OCI-LY7 (cell line): ENCODE measurements around the gene KIF5A. TPM values are rescaled to one million over a fixed set of nuclear protein-coding genes. Genes with fewer than 3 reads are reported as not detected.
A peak's percentile ranks its signal among the peaks of the same experiment; 100 is the strongest.

Source experiments
- BruUV-seq: library from RNA; stranded (reverse); fragments of 400-500 nt; replicated peaks from 2 replicates; lab custom pipeline; 2021; lab: Mats Ljungman, UMichigan
- CTCF ChIA-PET: fragments of 300-600 bp; sonication (Branson Sonifier 250); formaldehyde crosslinking; loops from one replicate; lab custom pipeline; 2022; ENCODE audit warnings: antibody characterized with exemption; ENCODE audit not compliant: unreplicated experiment; lab: Charles Lee
- POLR2A ChIA-PET: fragments of 300-600 bp; sonication (Branson Sonifier 250); formaldehyde crosslinking; loops from one replicate; lab custom pipeline; 2022; ENCODE audit warnings: antibody characterized with exemption; lab: Charles Lee
- DNase-seq: peaks from one replicate; pipeline ENCODE4 v3.0.0-alpha.2; 2015; ENCODE audit warnings: low spot score
- H2AFZ ChIP-seq: fragments of 200-600 bp; sonication (generic), shearing (Covaris generic); 2 replicates; pipeline ENCODE4 v1.6.1; 2014; ENCODE audit warnings: mild to moderate bottlenecking, antibody characterized with exemption, low read length, moderate library complexity
- H3K27ac ChIP-seq: fragments of 200-600 bp; sonication (generic); 2 replicates; pipeline ENCODE4 v1.5.1; 2014; ENCODE audit warnings: mixed run types, low read depth, mild to moderate bottlenecking, moderate library complexity, low read length, inconsistent platforms; ENCODE audit not compliant: poor library complexity, severe bottlenecking
- H3K36me3 ChIP-seq: fragments of 200-600 bp; sonication (generic); 2 replicates; pipeline ENCODE4 v1.6.1; 2014; ENCODE audit warnings: mild to moderate bottlenecking, antibody characterized with exemption, low read length, moderate library complexity, mixed read lengths; ENCODE audit not compliant: insufficient read depth
- H3K4me1 ChIP-seq: fragments of 200-600 bp; sonication (generic); 2 replicates; pipeline ENCODE4 v1.5.1; 2014; ENCODE audit warnings: mild to moderate bottlenecking, low read length; ENCODE audit not compliant: insufficient read depth, poor library complexity, severe bottlenecking
- H3K4me2 ChIP-seq: fragments of 200-600 bp; sonication (generic); 2 replicates; pipeline ENCODE4 v1.6.1; 2014; ENCODE audit warnings: mild to moderate bottlenecking, low read length
- H3K4me3 ChIP-seq: fragments of 200-600 bp; sonication (generic); 2 replicates; pipeline ENCODE4 v1.5.1; 2014; ENCODE audit warnings: mild to moderate bottlenecking, low read depth, low read length; ENCODE audit not compliant: poor library complexity, severe bottlenecking
- H3K79me2 ChIP-seq: fragments of 200-600 bp; sonication (generic); 2 replicates; pipeline ENCODE4 v1.6.1; 2016; ENCODE audit warnings: low read depth, mild to moderate bottlenecking, low read length, moderate library complexity, mixed read lengths; ENCODE audit not compliant: insufficient read depth
- H3K9me2 ChIP-seq: fragments of 200-600 bp; sonication (generic); 2 replicates; pipeline ENCODE4 v1.6.1; 2016; ENCODE audit warnings: mild to moderate bottlenecking, low read length, mixed read lengths; ENCODE audit not compliant: insufficient read depth
- H3K9me3 ChIP-seq: fragments of 200-600 bp; sonication (generic); 2 replicates; pipeline ENCODE4 v1.6.1; 2014; ENCODE audit warnings: mild to moderate bottlenecking, mixed run types, low read length, mixed read lengths
- H4K20me1 ChIP-seq: fragments of 200-600 bp; sonication (generic); 2 replicates; pipeline ENCODE4 v1.6.1; 2014; ENCODE audit warnings: mild to moderate bottlenecking, antibody characterized with exemption, low read length, moderate library complexity, mixed read lengths; ENCODE audit not compliant: insufficient read depth
- EZH2phosphoT487 ChIP-seq: fragments of 200-600 bp; sonication (generic); IDR thresholded peaks from 2 replicates; pipeline ENCODE4 v1.6.1; 2018; ENCODE audit warnings: low read depth, borderline replicate concordance, mild to moderate bottlenecking, mixed run types, antibody characterized with exemption, low read length, moderate library complexity, mixed read lengths
- intact Hi-C: fragments of 100-400 bp; cut with micrococcal nuclease; formaldehyde crosslinking; loops from one replicate; pipeline ENCODE4 v1.10.0; 2022; ENCODE audit not compliant: unreplicated experiment
- total RNA-seq, 2 experiments: library from RNA; depleted of rRNA in 1 of 2; stranded (reverse); fragments of >200 nt in 1 of 2; shearing (Covaris generic) in 1 of 2; gene quantifications; 2 replicates each; pipeline ENCODE4 v1.2.3, GENCODE V29; 2014 to 2022
- TF ChIP-seq, protein P1 (sequence below): fragments of 200-600 bp; sonication (generic); conservative IDR thresholded peaks from 2 replicates; pipeline ENCODE4 v1.5.1; 2014; ENCODE audit warnings: mild to moderate bottlenecking, antibody characterized with exemption, low read length, moderate library complexity, mixed read lengths

Gene KIF5A
- total RNA-seq, 2 experiments from 2014 or later: 0.09 to 1.6 TPM

- no peak for TF ChIP-seq EZH2phosphoT487
- TF ChIP-seq, protein P1, sequence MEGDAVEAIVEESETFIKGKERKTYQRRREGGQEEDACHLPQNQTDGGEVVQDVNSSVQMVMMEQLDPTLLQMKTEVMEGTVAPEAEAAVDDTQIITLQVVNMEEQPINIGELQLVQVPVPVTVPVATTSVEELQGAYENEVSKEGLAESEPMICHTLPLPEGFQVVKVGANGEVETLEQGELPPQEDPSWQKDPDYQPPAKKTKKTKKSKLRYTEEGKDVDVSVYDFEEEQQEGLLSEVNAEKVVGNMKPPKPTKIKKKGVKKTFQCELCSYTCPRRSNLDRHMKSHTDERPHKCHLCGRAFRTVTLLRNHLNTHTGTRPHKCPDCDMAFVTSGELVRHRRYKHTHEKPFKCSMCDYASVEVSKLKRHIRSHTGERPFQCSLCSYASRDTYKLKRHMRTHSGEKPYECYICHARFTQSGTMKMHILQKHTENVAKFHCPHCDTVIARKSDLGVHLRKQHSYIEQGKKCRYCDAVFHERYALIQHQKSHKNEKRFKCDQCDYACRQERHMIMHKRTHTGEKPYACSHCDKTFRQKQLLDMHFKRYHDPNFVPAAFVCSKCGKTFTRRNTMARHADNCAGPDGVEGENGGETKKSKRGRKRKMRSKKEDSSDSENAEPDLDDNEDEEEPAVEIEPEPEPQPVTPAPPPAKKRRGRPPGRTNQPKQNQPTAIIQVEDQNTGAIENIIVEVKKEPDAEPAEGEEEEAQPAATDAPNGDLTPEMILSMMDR: no peak
- H3K79me2 ChIP-seq: no peaks in the 10 kb centered on the region
- DNase-seq: no peak
- ChIA-PET POLR2A (interaction anchor here (0.5 to 1.6 kb wide), 4 partner anchors 33 to 785 kb away, joined by 3 to 5 read pairs (median 3); no protein-coding TSS in a partner anchor), CTCF (interaction anchor here (0.6 kb wide), 1 partner anchor 278 kb away, joined by 3 read pairs; no protein-coding TSS in a partner anchor)
- H3K4me2 ChIP-seq: peak overlapping the region; percentile 61
- no TSS peak for BruUV-seq
- peaks cover 15% of the 10 kb centered on the region for H3K4me1 ChIP-seq
- no peaks in the 10 kb centered on the region for H3K36me3 ChIP-seq
- intact Hi-C loops: loop anchor here (2.0 kb wide), 1 partner anchor 31 kb away; no protein-coding TSS in a partner anchor
- H3K9me2 ChIP-seq: no peaks in the 10 kb centered on the region
- H2AFZ ChIP-seq: no peak overlapping the region
- H3K4me3 ChIP-seq: no peak overlapping the region
- no peaks in the 10 kb centered on the region for H3K9me3 ChIP-seq
- H3K27ac ChIP-seq: no peak overlapping the region
- no peaks in the 10 kb centered on the region for H4K20me1 ChIP-seq
These were observed 63.7 kb downstream of the KIF5A start for GRCh38 chr12:57613427-57614109.

DNA sequence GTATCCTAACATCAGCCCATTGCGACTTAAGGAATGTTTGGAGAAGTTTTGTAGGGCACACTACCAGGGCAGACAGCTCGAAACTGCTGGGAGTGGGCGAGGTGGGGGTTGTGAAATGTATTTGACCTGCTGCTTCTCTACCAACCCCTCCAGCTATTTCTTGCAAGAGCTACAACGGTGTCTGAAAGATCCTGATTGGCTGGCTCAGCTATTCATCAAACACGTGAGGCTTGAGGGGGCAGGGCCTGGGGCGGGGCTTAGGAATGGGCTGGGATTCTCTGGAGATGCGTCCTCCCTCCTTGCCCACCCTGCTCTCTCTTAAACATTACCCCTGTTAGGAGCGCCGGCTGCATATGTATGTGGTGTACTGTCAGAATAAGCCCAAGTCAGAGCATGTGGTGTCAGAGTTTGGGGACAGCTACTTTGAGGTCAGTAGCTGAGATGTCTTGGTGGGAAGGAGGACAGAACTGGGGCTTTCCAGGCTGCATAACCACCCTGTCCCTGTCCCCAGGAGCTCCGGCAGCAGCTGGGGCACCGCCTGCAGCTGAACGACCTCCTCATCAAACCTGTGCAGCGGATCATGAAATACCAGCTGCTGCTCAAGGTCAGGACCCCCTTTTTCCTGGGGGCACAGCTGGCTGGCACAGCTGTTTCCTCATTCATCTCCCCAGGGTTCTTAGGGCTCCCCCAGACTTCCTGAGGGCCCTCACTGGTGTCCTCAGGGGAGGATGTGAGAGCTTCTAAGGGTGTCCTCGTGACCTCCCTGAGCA is 64.5 kb downstream of the KIF5A start:
- peaks cover 15% of the 10 kb centered on the region for H3K4me1 ChIP-seq
- H4K20me1 ChIP-seq: no peaks in the 10 kb centered on the region
- POLR2A ChIA-PET: interaction anchor here (1.2 to 1.6 kb wide), 4 partner anchors 23 to 47 kb away, joined by 3 to 5 read pairs (median 4); partner anchors contain the start of gene PIP4K2C
- H3K36me3 ChIP-seq: no peaks in the 10 kb centered on the region
- H3K9me2 ChIP-seq: no peaks in the 10 kb centered on the region
- no TSS peak for BruUV-seq
- peak; percentile 70 for DNase-seq
- no peak overlapping the region for H3K27ac ChIP-seq
- CTCF ChIA-PET: interaction anchor here (1.1 to 1.5 kb wide), 2 partner anchors 16 to 30 kb away, joined by 3 to 6 read pairs; no protein-coding TSS in a partner anchor
- H3K79me2 ChIP-seq: no peaks in the 10 kb centered on the region
- peak overlapping the region; percentile 1 for H3K4me3 ChIP-seq
- no peak overlapping the region for H2AFZ ChIP-seq
- H3K9me3 ChIP-seq: no peaks in the 10 kb centered on the region
- TF ChIP-seq EZH2phosphoT487: no peak
- TF ChIP-seq, protein P1: no peak
- peak overlapping the region; percentile 61 for H3K4me2 ChIP-seq
- intact Hi-C loops: loop anchor here (2.0 kb wide), 1 partner anchor 32 kb away; no protein-coding TSS in a partner anchor
